HepG2 (cell line): Measurements from ENCODE around the gene PKLR. TPM values are rescaled to one million over a fixed set of nuclear protein-coding genes. Genes with fewer than 3 reads are reported as not detected.

Experiments
- ARNTL ChIP-seq: sonication (generic); formaldehyde crosslinking; IDR thresholded peaks from 2 replicates; pipeline ENCODE4 v1.4.0; 2020; ENCODE audit warnings: mild to moderate bottlenecking, missing genetic modification reagents
- CHD2 ChIP-seq: IDR thresholded peaks from 2 replicates; pipeline ENCODE4 v1.6.1; 2011; ENCODE audit warnings: low read depth, low read length, improper control_type of control experiment
- EEA1 ChIP-seq: sonication (generic); formaldehyde crosslinking; IDR thresholded peaks from 2 replicates; pipeline ENCODE4 v1.5.1; 2020; ENCODE audit warnings: mild to moderate bottlenecking, missing genetic modification reagents, borderline replicate concordance
- JUND ChIP-seq: sonication (generic); formaldehyde crosslinking; IDR thresholded peaks from 2 replicates; pipeline ENCODE4 v1.8.0; 2022; ENCODE audit warnings: mild to moderate bottlenecking, missing genetic modification reagents
- MYPOP ChIP-seq: sonication (generic); formaldehyde crosslinking; IDR thresholded peaks from 2 replicates; pipeline ENCODE4 v1.8.1; 2023; ENCODE audit warnings: mild to moderate bottlenecking, moderate library complexity, missing genetic modification reagents
- ZBTB33 ChIP-seq: sonication (generic); formaldehyde crosslinking; IDR thresholded peaks from 2 replicates; pipeline ENCODE4 v1.4.0; 2020; ENCODE audit warnings: missing genetic modification reagents
- ZBTB38 ChIP-seq: sonication (generic); formaldehyde crosslinking; IDR thresholded peaks from 2 replicates; pipeline ENCODE4 v1.5.1; 2020; ENCODE audit warnings: mild to moderate bottlenecking, missing genetic modification reagents
- ZBTB40 ChIP-seq, 2 experiments: fragments of 450-650 bp in 1 of 2; sonication (generic) in 1 of 2; formaldehyde crosslinking in 1 of 2; IDR thresholded peaks; 2 replicates each; pipeline versions ENCODE4 v1.6.1 to v1.8.0; 2016 to 2022; ENCODE audit warnings: antibody characterized with exemption in 1 of 2, mild to moderate bottlenecking in 1 of 2, missing genetic modification reagents in 1 of 2
- ZNF225 ChIP-seq: sonication (generic); formaldehyde crosslinking; IDR thresholded peaks from 2 replicates; pipeline ENCODE4 v1.4.0; 2020; ENCODE audit warnings: mild to moderate bottlenecking, missing genetic modification reagents
- ZNF547 ChIP-seq: sonication (generic); formaldehyde crosslinking; IDR thresholded peaks from 2 replicates; pipeline ENCODE4 v1.5.1; 2020; ENCODE audit warnings: mild to moderate bottlenecking, missing genetic modification reagents
- polyA plus RNA-seq, 8 experiments: library from polyadenylated mRNA; depleted of rRNA in 3 of 8; stranded (reverse) in 7 of 8; unstranded in 1 of 8; fragments of >200 nt; fragmentation: Illumina TruSeq in 4 of 8; extraction: Trizol in 4 of 8; gene quantifications; 2 replicates each; pipeline versions ENCODE4 v1.2.1 to v1.2.3, GENCODE V29; 2011 to 2016; ENCODE audit warnings: low read depth in 4 of 8, missing spikeins in 1 of 8, mixed read lengths in 1 of 8; ENCODE audit not compliant: insufficient read depth in 1 of 8
- total RNA-seq, 5 experiments: library from RNA; depleted of rRNA; stranded (reverse); fragments of >200 nt; fragmentation: Illumina TruSeq; extraction: Trizol; gene quantifications; 2 replicates each; pipeline ENCODE4 v1.2.3, GENCODE V29; 2016; ENCODE audit warnings: low read depth in 1 of 5
- TF ChIP-seq, protein P1 (sequence below): sonication (generic); formaldehyde crosslinking; IDR thresholded peaks from 2 replicates; pipeline ENCODE4 v1.4.0; 2020; ENCODE audit warnings: mild to moderate bottlenecking, missing genetic modification reagents

PKLR gene
- total and polyA plus RNA-seq, 2 of the 13 experiments (the other 11 are each of a cell fraction or from before 2014, with no cell fraction given), result 10.3 to 29.3 TPM

DNA sequence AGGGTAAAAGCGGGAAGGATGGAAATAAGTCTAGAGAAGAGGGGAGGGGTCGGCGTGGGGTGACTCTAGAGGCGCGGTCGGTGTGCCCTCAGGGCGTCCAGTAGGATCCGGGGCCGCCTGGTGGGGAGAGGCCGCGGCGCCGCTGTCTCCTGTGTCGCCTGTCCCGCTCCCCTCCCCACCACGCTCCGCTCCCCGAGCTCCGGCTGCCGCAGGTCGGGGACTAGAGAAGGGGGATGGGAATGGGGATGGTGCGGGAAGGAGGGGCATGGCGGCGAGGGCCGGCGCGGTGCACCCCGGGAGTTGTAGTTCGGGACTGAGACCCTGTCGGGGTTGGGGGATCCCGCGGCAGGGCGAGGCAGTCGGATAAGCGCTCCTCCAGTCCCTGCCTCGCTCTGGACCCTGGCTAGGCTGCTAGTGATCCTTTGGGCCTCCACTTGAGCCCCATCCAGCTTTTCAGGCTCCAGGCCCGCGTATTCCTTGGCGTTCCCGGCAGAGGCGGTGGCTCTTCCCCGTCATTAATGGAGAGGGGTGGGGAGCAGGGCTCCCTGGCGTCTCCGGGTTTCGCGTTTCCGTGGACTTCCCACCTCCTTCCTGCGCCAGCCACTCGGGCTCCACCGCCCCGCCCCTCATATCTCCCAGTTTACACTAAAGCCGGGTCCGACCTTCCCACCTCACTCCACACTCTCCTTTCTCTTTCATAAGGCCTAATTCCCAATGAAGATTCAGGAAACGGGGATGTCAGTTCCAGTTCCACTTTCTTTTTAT is 45.8 kb downstream of the PKLR start, which contains the start of gene ENTREP3 (continued):
- TF ChIP-seq, protein P1, sequence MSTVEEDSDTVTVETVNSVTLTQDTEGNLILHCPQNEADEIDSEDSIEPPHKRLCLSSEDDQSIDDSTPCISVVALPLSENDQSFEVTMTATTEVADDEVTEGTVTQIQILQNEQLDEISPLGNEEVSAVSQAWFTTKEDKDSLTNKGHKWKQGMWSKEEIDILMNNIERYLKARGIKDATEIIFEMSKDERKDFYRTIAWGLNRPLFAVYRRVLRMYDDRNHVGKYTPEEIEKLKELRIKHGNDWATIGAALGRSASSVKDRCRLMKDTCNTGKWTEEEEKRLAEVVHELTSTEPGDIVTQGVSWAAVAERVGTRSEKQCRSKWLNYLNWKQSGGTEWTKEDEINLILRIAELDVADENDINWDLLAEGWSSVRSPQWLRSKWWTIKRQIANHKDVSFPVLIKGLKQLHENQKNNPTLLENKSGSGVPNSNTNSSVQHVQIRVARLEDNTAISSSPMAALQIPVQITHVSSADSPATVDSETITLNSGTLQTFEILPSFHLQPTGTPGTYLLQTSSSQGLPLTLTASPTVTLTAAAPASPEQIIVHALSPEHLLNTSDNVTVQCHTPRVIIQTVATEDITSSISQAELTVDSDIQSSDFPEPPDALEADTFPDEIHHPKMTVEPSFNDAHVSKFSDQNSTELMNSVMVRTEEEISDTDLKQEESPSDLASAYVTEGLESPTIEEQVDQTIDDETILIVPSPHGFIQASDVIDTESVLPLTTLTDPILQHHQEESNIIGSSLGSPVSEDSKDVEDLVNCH, result no peak
- peak; percentile 22; the same call in 1 of the 2 replicates for TF ChIP-seq EEA1 (CRISPR knock-in tag)
- no peak for TF ChIP-seq ZNF225 (CRISPR knock-in tag)
- no peak for TF ChIP-seq ZBTB40 (IDR thresholded peaks at IDR 0.05)
- TF ChIP-seq ZBTB40 (CRISPR knock-in tag; IDR thresholded peaks at IDR 0.05), result peak; percentile 19; the same call in 1 of the 2 replicates
- 0 out of 2 replicates have a peak, but pooled peaks have one; percentile 50 for TF ChIP-seq CHD2
- TF ChIP-seq ZBTB38 (CRISPR knock-in tag), result peak; percentile 69
- TF ChIP-seq JUND, result no peak
- peak; percentile 24; the same call in 1 of the 2 replicates for TF ChIP-seq ZBTB33
- no peak for TF ChIP-seq ZNF547
- TF ChIP-seq MYPOP (CRISPR knock-in tag), result no peak
- peak; percentile 56; the same call in 1 of the 2 replicates for TF ChIP-seq ARNTL (CRISPR knock-in tag)
